ENCODE measurements around the gene RDH11. TPM values are rescaled to one million over a fixed set of nuclear protein-coding genes. Genes with fewer than 3 reads are reported as not detected.

Gene RDH11
- total RNA-seq, 1 experiment from 2014 or later, result 45.1 TPM

DNA sequence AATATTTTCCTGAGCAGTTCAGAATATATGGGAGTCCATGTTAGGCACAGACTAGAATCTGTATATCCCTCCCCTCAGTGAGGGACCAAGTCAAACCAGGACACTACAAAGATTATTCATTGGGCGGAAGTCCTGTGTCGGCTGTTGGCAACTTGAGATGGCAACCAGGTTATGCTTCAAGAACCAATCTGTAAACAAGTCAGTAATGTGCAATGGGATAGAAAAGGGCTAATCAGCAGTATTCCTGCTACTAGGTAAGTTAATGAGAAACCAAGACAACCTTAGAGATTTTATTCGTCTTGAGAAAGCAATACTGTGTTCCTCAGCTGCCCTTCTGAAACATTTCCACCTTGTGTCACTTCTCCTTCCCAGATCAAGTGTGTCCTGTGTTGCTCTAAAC is 49.4 kb downstream of the RDH11 start:
- TF ChIP-seq POLR2AphosphoS5 (IDR thresholded peaks at IDR 0.05; ENCODE audit: low read depth, low read length) (no peak), SIN3A (IDR thresholded peaks at IDR 0.05; ENCODE audit: borderline replicate concordance, insufficient read depth, low read depth, low read length) (no peak), TCF7L2 (IDR thresholded peaks at IDR 0.05; ENCODE audit: low read depth, low read length) (no peak), REST (IDR thresholded peaks at IDR 0.05; ENCODE audit: insufficient read depth in 1 of 2, low read depth in 2 of 2, low read length in 1 of 2) (no peak)
- TF ChIP-seq, protein P1, sequence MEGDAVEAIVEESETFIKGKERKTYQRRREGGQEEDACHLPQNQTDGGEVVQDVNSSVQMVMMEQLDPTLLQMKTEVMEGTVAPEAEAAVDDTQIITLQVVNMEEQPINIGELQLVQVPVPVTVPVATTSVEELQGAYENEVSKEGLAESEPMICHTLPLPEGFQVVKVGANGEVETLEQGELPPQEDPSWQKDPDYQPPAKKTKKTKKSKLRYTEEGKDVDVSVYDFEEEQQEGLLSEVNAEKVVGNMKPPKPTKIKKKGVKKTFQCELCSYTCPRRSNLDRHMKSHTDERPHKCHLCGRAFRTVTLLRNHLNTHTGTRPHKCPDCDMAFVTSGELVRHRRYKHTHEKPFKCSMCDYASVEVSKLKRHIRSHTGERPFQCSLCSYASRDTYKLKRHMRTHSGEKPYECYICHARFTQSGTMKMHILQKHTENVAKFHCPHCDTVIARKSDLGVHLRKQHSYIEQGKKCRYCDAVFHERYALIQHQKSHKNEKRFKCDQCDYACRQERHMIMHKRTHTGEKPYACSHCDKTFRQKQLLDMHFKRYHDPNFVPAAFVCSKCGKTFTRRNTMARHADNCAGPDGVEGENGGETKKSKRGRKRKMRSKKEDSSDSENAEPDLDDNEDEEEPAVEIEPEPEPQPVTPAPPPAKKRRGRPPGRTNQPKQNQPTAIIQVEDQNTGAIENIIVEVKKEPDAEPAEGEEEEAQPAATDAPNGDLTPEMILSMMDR (IDR thresholded peaks at IDR 0.05), result no peak
- intact Hi-C loops (cut with micrococcal nuclease; ENCODE audit: unreplicated experiment) (no loop called here), in situ Hi-C loops (cut with HindIII; ENCODE audit: low pct_unique_long_range_greater_than_20kb, low sequenced_read_pairs) (no loop called here)
- no TSS peak for BruUV-seq (replicated peaks)
- Histone ChIP-seq H3K36me3 (ENCODE audit: control insufficient read depth, insufficient read depth, low read length) (peaks cover 10% of the 10 kb centered on the region), H3K4me3 (ENCODE audit: low read depth in 2 of 2, low read length in 2 of 2) (no peak overlapping the region), H3K27ac (ENCODE audit: low read length) (no peak overlapping the region), H3K27me3 (ENCODE audit: control insufficient read depth, insufficient read depth, low read length) (no peaks in the 10 kb centered on the region), H3K4me1 (ENCODE audit: control insufficient read depth, insufficient read depth, low read length) (no peaks in the 10 kb centered on the region), H3K9me3 (ENCODE audit: control insufficient read depth, insufficient read depth, low read depth, low read length) (no peaks in the 10 kb centered on the region)
- ATAC-seq, result no peak
- POLR2A ChIA-PET, result no interaction called here
- CTCF ChIA-PET, result no interaction called here
- no peak for DNase-seq (ENCODE audit: low read depth, low spot score)

GRCh38 chr14:67645414-67645813 is 50.1 kb downstream of the RDH11 start:
- ChIA-PET CTCF (no interaction called here), POLR2A (no interaction called here)
- intact Hi-C loops (cut with micrococcal nuclease; ENCODE audit: unreplicated experiment) (no loop called here), in situ Hi-C loops (cut with HindIII; ENCODE audit: low pct_unique_long_range_greater_than_20kb, low sequenced_read_pairs) (no loop called here)
- Histone ChIP-seq H3K4me1 (ENCODE audit: control insufficient read depth, insufficient read depth, low read length) (no peaks in the 10 kb centered on the region), H3K36me3 (ENCODE audit: control insufficient read depth, insufficient read depth, low read length) (peaks cover 3% of the 10 kb centered on the region; the same call in 1 of the 2 replicates), H3K4me3 (ENCODE audit: low read depth in 2 of 2, low read length in 2 of 2) (no peak overlapping the region), H3K9me3 (ENCODE audit: control insufficient read depth, insufficient read depth, low read depth, low read length) (no peaks in the 10 kb centered on the region), H3K27ac (ENCODE audit: low read length) (no peak overlapping the region), H3K27me3 (ENCODE audit: control insufficient read depth, insufficient read depth, low read length) (no peaks in the 10 kb centered on the region)
- DNase-seq (ENCODE audit: low read depth, low spot score) (no peak), ATAC-seq (no peak)
- TF ChIP-seq POLR2AphosphoS5 (IDR thresholded peaks at IDR 0.05; ENCODE audit: low read depth, low read length) (no peak), TCF7L2 (IDR thresholded peaks at IDR 0.05; ENCODE audit: low read depth, low read length) (no peak), REST (IDR thresholded peaks at IDR 0.05; ENCODE audit: insufficient read depth in 1 of 2, low read depth in 2 of 2, low read length in 1 of 2) (no peak), SIN3A (IDR thresholded peaks at IDR 0.05; ENCODE audit: borderline replicate concordance, insufficient read depth, low read depth, low read length) (no peak)
- TF ChIP-seq, protein P1 (IDR thresholded peaks at IDR 0.05), result no peak
- no TSS peak for BruUV-seq (replicated peaks)
